ENCODE results near the gene MAP2K3. TPM values are rescaled to one million over a fixed set of nuclear protein-coding genes. Genes with fewer than 3 reads are reported as not detected.

MAP2K3 gene
- total RNA-seq, 4 donors from 2014 or later: 15.7 to 170 (median 63.8) TPM

- H3K9me3 ChIP-seq: no peaks in the 10 kb centered on the region
- intact Hi-C loops (cut with DNase I; ENCODE audit: low total_unique reads): loop anchor here (2.0 to 5.0 kb wide), 2 partner anchors 15 to 37 kb away; no protein-coding TSS in a partner anchor
Observed at GRCh38 chr17:21275579-21276263, 8.8 kb upstream of the MAP2K3 start.

DNA sequence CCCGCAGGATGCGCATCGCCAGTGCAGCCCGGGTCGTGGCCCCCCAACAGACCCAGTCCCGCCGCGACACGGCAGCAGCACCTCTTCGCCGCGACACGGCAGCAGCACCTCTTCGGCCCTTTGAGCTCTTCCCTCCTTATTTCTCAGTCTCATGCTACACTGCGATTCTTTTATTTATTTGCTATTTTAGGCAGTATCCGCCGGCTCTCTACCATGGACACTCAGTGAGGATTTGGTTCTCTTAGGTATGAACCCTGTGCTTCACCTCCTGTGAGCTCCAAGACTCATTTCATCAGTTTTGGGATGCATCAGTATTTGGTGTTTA is 8.3 kb upstream of the MAP2K3 start:
- no peak for ATAC-seq
- no peaks in the 10 kb centered on the region for H3K36me3 ChIP-seq

More at GRCh38 chr17:21275579-21276263, 8.8 kb upstream of the MAP2K3 start:
- in situ Hi-C loops (cut with MboI; ENCODE audit: low sequenced_read_pairs in 4 of 4): loop anchor here in 1 of 4 donors (10.0 kb wide), 1 partner anchor 241 kb away; no protein-coding TSS in a partner anchor
- H3K36me3 ChIP-seq: no peaks in the 10 kb centered on the region
- DNase-seq: peak; percentile 88 to 93
- H3K4me1 ChIP-seq: peaks cover 31 to 33% of the 10 kb centered on the region in 2 donors
- peak; percentile 74 to 76 for ATAC-seq
- H3K4me3 ChIP-seq: peak overlapping the region; percentile 59 to 80 (median 64)
- TF ChIP-seq POLR2A (IDR thresholded peaks at IDR 0.05) (peak; percentile 71 to 80), CTCF (IDR thresholded peaks at IDR 0.05 in 4 of 5, conservative IDR thresholded peaks at IDR 0.05 in 1 of 5) (no peak)
- H3K27me3 ChIP-seq: no peaks in the 10 kb centered on the region
- H3K27ac ChIP-seq: peak overlapping the region; percentile 75 to 94 (median 82)

GRCh38 chr17:21277332-21277731 is 7.2 kb upstream of the MAP2K3 start:
- DNase-seq (no peak), ATAC-seq (no peak)
- Histone ChIP-seq H3K4me3 (no peak overlapping the region), H3K4me1 (peaks cover 36 to 41% of the 10 kb centered on the region in 2 donors), H3K27ac (peak overlapping the region in 3 of 4 donors; percentile 74 to 99 (median 92)), H3K9me3 (no peaks in the 10 kb centered on the region), H3K36me3 (no peaks in the 10 kb centered on the region), H3K27me3 (no peaks in the 10 kb centered on the region)
- in situ Hi-C loops (cut with MboI; ENCODE audit: low sequenced_read_pairs in 4 of 4): loop anchor here in 1 of 4 donors (10.0 kb wide), 1 partner anchor 243 kb away; no protein-coding TSS in a partner anchor
- intact Hi-C loops (cut with DNase I; ENCODE audit: low total_unique reads): loop anchor here (5.0 kb wide), 1 partner anchor 35 kb away; no protein-coding TSS in a partner anchor
- no peak for TF ChIP-seq CTCF (IDR thresholded peaks at IDR 0.05 in 4 of 5, conservative IDR thresholded peaks at IDR 0.05 in 1 of 5)
- TF ChIP-seq POLR2A (IDR thresholded peaks at IDR 0.05): no peak

More for the DNA sequence above, 8.3 kb upstream of the MAP2K3 start:
- no peaks in the 10 kb centered on the region for H3K9me3 ChIP-seq
- DNase-seq: no peak
- intact Hi-C loops (cut with DNase I; ENCODE audit: low total_unique reads): loop anchor here (5.0 kb wide), 1 partner anchor 36 kb away; no protein-coding TSS in a partner anchor
- in situ Hi-C loops (cut with MboI; ENCODE audit: low sequenced_read_pairs in 4 of 4): loop anchor here in 1 of 4 donors (10.0 kb wide), 1 partner anchor 241 kb away; no protein-coding TSS in a partner anchor
- H3K4me3 ChIP-seq: peak overlapping the region; percentile 59 to 80 (median 64)
- H3K4me1 ChIP-seq: peaks cover 31 to 33% of the 10 kb centered on the region in 2 donors
- peak overlapping the region; percentile 75 to 94 (median 82) for H3K27ac ChIP-seq
- H3K27me3 ChIP-seq: no peaks in the 10 kb centered on the region
- TF ChIP-seq CTCF (IDR thresholded peaks at IDR 0.05 in 4 of 5, conservative IDR thresholded peaks at IDR 0.05 in 1 of 5) (no peak), POLR2A (IDR thresholded peaks at IDR 0.05) (no peak)

GRCh38 chr17:21278450-21279197 is 5.9 kb upstream of the MAP2K3 start:
- Histone ChIP-seq H3K4me3 (no peak overlapping the region), H3K27ac (peak overlapping the region; percentile 68 to 99 (median 83)), H3K9me3 (no peaks in the 10 kb centered on the region), H3K36me3 (no peaks in the 10 kb centered on the region), H3K27me3 (no peaks in the 10 kb centered on the region), H3K4me1 (peaks cover 47 to 48% of the 10 kb centered on the region in 2 donors)
- DNase-seq (peak; percentile 78 to 89), ATAC-seq (peak; percentile 29 to 39)
- intact Hi-C loops (cut with DNase I; ENCODE audit: low total_unique reads): loop anchor here (2.0 to 5.0 kb wide), 3 partner anchors 26 to 70 kb away; partner anchors contain the start of gene NATD1
- in situ Hi-C loops (cut with MboI; ENCODE audit: low sequenced_read_pairs in 4 of 4): loop anchor here in 1 of 4 donors (10.0 kb wide), 1 partner anchor 244 kb away; no protein-coding TSS in a partner anchor
- TF ChIP-seq POLR2A (IDR thresholded peaks at IDR 0.05): no peak
- peak in 4 of 5 experiments; percentile 26 to 53 (median 32) for TF ChIP-seq CTCF (IDR thresholded peaks at IDR 0.05 in 4 of 5, conservative IDR thresholded peaks at IDR 0.05 in 1 of 5)

Measured in gastrocnemius medialis (tissue), 4 donors.